RCC 7860 (cell line): Measurements from ENCODE around the gene OASL.
"Not testable (repeated sequence)": the region's sequence is repeated elsewhere in the genome, so short reads cannot be mapped to it uniquely, and the experiment has no call there.

ENCODE experiments used
- DNase-seq: peaks from one replicate; pipeline ENCODE4 v3.0.0-alpha.2; 2015; ENCODE audit warnings: low spot score
- FAIRE-seq: peaks from 2 replicates; lab custom pipeline; 2012; peaks lifted over from hg19 to GRCh38; lab: Jason Lieb, UNC

OASL gene

DNA sequence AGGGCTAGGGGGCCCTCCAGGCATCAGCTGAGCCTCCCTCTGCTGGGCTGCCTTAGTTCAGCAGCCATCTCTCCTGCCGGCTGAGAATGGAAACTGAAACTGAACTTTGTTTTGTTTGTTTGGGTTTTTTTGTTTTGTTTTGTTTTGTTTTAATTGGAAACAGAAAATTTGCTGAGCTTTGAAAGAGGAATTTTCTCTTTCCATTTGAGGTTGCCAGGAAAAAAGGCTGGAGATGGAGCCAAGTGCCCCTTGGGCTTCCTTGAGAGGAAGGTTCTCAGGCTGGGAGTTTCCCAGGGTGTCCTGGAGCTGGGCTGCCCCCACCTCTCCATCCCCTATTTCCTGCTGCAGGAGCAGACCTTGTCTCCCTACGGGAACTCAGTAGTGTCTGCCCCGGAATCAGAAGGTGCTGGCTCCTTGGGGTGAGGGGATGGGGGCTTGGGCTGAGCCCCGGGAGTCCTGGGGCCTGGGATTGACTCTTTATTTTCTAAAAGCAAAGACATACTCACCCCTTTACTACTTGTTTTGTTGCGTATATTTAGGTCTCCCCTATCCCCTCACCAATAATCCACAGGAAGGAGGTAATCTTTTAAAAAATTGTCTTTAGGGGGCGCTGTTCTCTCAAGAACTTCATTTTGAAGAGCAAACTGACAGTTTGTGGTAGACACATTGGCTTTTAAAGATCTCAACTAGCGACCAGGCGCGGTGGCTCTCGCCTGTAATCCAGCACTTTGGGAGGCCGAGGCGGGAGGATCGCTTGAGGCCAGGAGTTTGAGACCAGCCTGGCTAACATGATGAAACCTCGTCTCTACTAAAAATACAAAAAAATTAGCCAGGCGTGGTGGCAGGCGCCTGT, 21.3 kb upstream of the OASL start:
- DNase-seq (no peak), FAIRE-seq (no peak)

- FAIRE-seq (no peak), DNase-seq (no peak)
These were observed 20.2 kb upstream of the OASL start for GRCh38 chr12:121059031-121059898.

GRCh38 chr12:121057794-121058193, 18.7 kb upstream of the OASL start:
- no peak for FAIRE-seq
- no peak for DNase-seq

- DNase-seq = no peak
- FAIRE-seq = no peak
These were observed 14.7 kb upstream of the OASL start for GRCh38 chr12:121053706-121054105.

DNA sequence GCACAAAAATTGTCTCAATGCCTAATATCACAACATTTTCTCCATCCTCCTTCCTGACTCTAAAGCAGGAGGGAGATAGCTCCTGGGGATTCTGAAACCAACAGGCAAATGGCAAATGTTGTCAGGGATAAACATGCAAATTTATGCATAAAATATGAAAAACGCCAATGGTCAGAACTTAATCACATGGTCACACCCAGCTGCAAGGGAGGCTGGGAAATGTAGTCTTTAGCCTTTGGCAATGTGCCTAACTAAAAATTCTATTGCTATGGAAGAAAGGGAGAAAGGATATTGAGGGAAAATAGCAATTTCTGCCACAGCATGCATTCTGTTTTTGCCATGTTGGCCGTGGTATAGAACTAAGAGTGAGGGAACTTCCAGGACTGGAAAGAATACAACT, 11.7 kb upstream of the OASL start:
- DNase-seq (no peak), FAIRE-seq (no peak)

DNA sequence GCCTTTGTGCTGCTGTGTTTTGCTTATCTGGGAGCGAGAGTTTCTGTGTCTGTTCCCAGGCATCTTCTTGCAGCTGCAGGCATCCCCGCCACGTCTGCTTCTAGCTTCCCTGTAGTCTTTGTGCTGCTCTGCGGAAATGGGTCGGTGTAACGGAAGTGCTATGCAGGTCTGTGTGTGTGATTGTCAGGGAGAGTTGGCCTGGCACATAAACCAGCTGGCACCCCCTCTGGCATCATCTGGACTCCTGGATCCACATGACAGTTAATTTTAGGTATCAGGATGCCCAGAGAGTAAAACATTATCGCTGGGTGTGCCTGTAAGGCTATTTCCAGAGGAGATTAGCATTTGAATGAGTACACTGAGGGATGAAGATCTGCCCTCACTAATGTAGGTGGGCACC, 9.4 kb upstream of the OASL start:
- no peak for DNase-seq
- FAIRE-seq = no peak

DNA sequence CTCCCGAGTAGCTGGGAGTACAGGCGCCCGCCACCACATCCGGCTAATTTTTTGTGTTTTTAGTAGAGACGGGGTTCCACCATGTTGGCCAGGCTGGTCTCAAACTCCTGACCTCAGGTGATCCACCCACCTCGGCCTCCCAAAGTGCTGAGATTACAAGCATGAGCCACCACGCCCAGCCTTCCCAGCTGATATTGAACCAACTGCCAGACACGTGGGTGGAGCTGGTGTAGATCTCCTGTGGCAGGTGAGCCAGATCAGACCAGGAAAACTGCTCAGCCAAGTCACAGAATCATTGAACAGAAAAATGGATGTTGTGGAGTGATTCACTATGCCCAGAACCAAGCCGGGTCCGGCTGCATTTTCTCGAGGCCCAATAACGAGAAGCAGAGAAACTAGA, 8.4 kb upstream of the OASL start:
- not testable (repeated sequence) for FAIRE-seq, DNase-seq

- DNase-seq (no peak), FAIRE-seq (no peak)
These were observed 4.0 kb upstream of the OASL start for GRCh38 chr12:121043067-121043466.

DNA sequence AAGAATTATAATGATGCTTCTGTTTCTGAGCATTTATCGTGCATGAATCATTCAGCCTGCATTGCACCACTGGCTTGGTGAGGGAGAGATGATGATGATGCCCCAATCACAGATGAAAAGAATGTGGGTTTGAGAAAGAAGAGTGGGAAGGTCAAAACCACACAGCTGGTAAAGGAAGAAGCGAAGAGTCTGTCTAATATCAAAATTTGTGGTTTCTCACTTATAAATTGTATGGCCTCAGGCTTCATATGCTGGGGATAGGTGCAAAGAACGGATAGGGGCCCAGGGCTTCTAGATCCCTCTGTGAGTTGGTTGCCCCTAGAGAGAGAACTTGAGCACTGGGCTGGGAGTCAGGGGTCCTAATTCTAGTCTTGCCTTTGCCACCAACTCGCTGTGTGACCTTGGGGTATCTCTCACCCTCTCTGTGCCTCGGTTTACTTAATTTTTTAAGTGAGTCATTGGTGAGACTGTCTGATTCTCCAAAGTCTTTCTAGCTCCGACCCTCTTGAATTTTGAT, 2.2 kb downstream of the OASL start:
- peak; percentile 78 for FAIRE-seq
- peak; percentile 54 for DNase-seq

DNA sequence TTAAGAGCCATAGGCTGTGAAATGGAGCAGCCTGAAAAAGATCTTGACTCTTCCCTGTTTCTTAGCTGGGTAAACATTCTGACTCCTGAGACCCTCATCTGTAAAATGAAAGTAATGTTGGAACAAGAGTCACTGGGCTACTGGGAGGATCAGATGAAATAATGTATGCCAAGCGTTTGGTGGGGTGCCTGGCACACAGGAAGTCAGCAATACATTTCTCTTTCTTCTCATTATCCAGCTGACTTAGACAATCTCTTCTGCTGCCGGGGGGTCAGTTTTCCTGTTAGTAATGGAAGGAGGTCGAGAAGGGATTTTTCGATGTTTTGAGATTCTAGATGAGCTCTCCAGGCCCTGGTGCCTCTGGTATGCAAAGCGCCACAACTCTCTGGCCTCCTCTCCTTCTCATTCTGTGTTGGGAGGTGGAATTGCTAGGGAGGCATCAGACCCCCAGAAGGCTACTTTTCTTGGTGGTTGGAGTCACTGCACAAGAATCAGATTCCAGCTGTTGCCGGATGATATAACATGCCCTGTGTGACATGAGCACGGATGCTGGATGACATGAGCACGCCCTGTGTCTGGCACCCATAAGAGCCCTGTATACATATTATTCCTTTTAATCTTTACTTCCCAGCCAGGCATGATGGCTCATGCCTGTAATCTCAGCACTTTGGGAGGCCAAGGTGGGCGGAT, 4.3 kb downstream of the OASL start:
- FAIRE-seq (no peak), DNase-seq (no peak)

GRCh38 chr12:121033625-121034349, 5.3 kb downstream of the OASL start:
- peak; percentile 92 for DNase-seq
- peak; percentile 92 for FAIRE-seq

DNA sequence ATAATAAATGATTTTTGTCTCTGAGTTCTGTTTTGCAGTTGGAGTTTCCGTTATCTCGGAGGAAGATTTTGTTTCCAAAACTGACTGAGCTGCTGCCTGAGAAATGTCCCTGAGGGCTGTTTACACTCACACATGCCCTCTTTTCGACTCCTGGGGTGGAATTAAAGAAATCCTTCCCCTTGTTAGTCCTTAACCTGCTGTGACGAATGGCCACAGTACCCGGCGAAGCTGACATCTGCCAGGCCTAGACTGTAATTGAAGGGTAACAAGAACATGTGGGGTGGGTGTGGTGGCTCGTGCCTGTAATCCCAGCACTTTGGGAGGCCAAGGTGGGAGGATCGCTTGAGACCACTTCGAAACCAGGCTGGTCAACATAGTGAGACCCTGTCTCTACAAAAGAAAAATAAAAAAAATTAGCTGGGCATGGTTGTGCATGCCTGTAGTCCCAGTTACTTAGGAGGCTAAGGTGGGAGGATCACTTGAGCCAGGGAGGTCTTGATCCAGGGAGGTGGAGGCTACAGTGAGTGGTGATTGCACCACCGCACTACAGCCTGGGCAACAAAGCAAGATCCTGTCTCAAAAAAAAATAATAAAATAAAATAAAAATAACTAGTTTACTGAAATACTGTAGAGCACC, 8.4 kb downstream of the OASL start:
- DNase-seq (no peak), FAIRE-seq (no peak)

DNA sequence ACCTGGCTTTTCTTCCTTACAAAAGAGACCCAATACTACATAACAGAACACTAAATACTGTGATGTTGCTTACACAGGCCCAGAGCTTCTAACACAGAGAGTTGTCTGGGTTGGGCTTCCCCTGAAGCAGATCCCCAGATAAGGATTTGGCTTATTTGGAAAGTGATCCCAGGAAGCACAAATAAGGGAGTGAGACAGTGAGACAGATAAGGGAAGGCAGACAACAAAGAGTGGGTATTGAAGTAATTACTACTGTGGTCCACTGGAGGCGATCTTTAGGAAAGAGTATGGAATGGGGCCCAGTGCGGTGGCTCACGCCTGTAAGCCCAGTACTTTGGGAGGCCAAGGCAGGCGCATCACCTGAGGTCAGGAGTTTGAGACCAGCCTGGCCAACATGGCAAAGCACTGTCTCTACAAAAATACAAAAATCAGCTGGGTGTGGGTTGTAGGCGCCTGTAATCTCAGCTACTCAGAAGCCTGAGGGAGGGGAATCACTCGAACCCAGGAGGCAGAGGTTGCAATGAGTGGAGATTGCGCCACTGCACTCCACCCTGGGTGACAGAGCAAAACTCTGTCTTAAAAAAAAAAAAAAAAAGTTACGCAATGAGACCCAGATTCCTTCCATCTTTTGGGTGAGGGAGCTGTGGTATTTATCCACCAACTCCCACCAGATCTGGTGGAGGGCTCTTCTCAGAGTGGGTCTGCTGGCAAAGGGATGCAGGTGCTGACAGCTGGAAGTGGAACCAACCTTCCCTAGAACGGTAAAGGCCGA, 12.6 kb downstream of the OASL start:
- DNase-seq (no peak), FAIRE-seq (no peak)

DNA sequence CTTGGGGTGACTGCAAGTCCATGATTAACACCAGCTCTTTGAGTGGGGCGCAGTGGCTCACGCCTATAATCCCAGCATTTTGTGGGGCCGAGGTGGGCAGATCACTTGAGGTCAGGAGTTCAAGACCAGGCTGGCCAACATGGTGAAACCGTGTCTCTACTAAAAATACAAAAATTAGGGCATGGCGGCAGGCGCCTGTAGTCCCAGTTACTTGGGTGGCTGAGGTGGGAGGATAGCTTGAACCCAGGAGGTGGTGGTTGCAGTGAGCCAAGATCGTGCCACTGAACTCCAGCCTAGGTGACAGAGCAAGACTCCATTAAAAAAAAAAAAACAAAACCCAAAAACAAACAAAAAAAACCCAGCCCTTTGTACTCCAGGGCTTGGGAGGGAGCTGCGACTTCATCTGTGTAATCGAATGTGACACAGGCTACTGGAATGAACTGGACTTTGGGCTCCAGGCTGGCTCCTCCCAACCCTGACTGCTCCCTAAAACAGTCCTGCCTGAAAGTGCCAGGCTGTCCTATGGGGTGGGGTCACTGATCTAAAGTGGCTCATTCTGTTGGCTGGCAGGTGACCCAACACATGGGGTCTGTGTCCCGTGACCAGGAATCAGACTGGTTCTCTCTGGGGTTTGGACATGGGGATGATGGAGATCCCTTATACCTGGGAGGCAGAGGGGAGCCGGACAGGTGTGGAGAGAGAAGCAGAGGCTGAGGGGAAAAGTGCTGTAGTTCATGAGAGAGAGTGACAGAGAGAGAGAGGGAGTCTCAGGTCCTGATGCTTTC, 13.4 kb downstream of the OASL start:
- DNase-seq (no peak), FAIRE-seq (no peak)

- FAIRE-seq = no peak
- no peak for DNase-seq
These were observed 15.2 kb downstream of the OASL start for GRCh38 chr12:121023799-121024198.

DNA sequence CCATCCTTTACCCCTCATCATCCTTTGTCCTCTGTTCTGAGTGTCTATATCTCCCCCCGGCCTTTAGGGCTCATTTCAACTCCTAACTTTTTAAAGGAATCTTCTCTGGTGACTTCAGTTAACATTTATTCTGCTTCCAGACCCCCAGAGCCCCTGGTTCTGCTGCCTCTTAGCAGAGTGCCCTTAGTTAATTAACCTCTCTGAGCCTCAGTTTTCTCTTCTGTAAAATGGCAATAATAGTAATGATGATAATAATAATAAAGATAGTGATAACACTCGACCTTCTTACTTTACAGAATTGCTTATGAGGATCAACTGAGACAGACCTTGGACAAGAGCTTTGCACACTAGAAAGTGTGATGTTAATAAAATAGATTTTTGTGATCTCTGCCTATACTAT, 16.3 kb downstream of the OASL start:
- DNase-seq (no peak), FAIRE-seq (no peak)

- no peak for DNase-seq
- FAIRE-seq = no peak
These were observed 17.3 kb downstream of the OASL start for GRCh38 chr12:121021754-121022153.

DNA sequence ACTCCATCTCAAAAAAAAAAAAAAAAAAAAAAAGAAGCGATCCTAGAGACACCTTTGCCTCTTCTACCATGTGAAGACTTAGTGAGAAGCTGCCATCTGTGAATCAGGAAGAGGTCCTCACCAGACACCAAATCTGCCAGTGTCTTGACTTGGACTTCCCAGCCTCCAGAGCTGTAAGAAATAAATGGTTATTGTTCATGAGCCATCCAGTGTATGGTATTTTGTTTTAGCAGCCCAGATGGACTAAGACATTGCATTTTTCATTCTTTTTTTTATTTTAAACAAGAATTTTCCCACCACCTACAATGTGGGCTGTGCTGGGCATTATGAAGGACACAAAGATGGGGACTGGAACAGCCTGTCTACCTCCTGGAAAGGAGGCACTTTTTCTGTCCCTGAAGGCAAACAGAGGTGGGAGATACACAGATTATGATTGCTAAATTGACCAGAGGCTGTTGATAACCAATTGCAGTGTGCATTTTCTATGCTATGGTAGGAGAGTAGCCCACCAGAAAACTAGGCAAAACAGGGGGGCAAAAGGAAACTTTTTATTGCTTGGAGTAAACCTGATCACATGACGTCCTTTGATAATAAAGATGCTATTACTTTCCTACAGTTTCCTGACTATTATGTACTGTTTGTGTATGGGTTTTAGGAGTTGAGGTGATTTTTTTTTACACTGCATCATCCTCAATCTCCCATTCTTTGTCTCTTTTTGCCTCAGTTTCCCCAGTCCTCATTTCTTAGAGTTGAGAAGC, 20.0 kb downstream of the OASL start:
- no peak for DNase-seq
- FAIRE-seq = no peak
